Measurements from ENCODE around the gene ATG101.

GRCh38 chr12:52033446-52034140, 36.2 kb upstream of the ATG101 start:
- no peak for TF ChIP-seq JUND (IDR thresholded peaks at IDR 0.05)
- no peak for TF ChIP-seq CTCF (IDR thresholded peaks at IDR 0.05; ENCODE audit: low read depth, low read length, missing input control)
- no peak for TF ChIP-seq ZBTB33 (IDR thresholded peaks at IDR 0.05)
- no peak for TF ChIP-seq FOXA1 (IDR thresholded peaks at IDR 0.05)
- TF ChIP-seq NR2F2 (IDR thresholded peaks at IDR 0.05), result no peak
- TF ChIP-seq RAD21 (IDR thresholded peaks at IDR 0.05), result no peak

All from liver (tissue), 3 donors.